ENCODE data around the gene PEX7.

GRCh38 chr6:136869451-136869850 is 47.1 kb downstream of the PEX7 start:
- TF ChIP-seq EP300 (IDR thresholded peaks at IDR 0.05) = no peak
- TF ChIP-seq CTCF (IDR thresholded peaks at IDR 0.05) = no peak

Data from tibial nerve (tissue), 4 donors.